SK-N-SH (cell line): ENCODE data around the gene METTL1.

Source experiments
- CTCF ChIP-seq: fragments of 200-600 bp; sonication (generic); IDR thresholded peaks from 2 replicates; pipeline ENCODE4 v1.6.1; 2017; ENCODE audit warnings: antibody characterized with exemption, mild to moderate bottlenecking, moderate library complexity
- EP300 ChIP-seq, 2 experiments: IDR thresholded peaks; 2 replicates each; pipeline versions ENCODE4 v1.4.0 to v1.6.1; 2012; ENCODE audit warnings: borderline replicate concordance in 1 of 2, low read depth in 1 of 2, low read length in 1 of 2
- FOSL2 ChIP-seq: IDR thresholded peaks from 2 replicates; pipeline ENCODE4 v1.4.0; 2012; ENCODE audit warnings: low read depth, mild to moderate bottlenecking, moderate library complexity, borderline replicate concordance
- IRF3 ChIP-seq: fragments of 150-350 bp; IDR thresholded peaks from 2 replicates; pipeline ENCODE4 v1.6.1; 2016; ENCODE audit warnings: mild to moderate bottlenecking, low read depth, low read length
- NRF1 ChIP-seq: IDR thresholded peaks from 2 replicates; pipeline ENCODE4 v1.6.1; 2012; ENCODE audit warnings: low read depth, mild to moderate bottlenecking, low read length
- POLR2AphosphoS5 ChIP-seq: IDR thresholded peaks from 2 replicates; pipeline ENCODE4 v1.6.1; 2012; ENCODE audit warnings: low read depth, low read length
- SMC3 ChIP-seq: IDR thresholded peaks from 2 replicates; pipeline ENCODE4 v1.6.1; 2012; ENCODE audit warnings: low read depth, low read length, improper control_type of control experiment
- TAF1 ChIP-seq: IDR thresholded peaks from 2 replicates; pipeline ENCODE4 v1.6.1; 2012; ENCODE audit warnings: low read depth, mild to moderate bottlenecking, low read length, moderate library complexity, borderline replicate concordance
- TCF12 ChIP-seq: IDR thresholded peaks from 2 replicates; pipeline ENCODE4 v1.4.0; 2012
- USF2 ChIP-seq: fragments of 150-350 bp; IDR thresholded peaks from 2 replicates; pipeline ENCODE4 v1.6.1; 2017; ENCODE audit warnings: antibody characterized with exemption, low read length, low read depth, borderline replicate concordance

GRCh38 chr12:57726151-57726883 lies 45.6 kb downstream of the METTL1 start:
- no peak for TF ChIP-seq IRF3
- peak; percentile 50; the same call in 1 of the 2 replicates for TF ChIP-seq TAF1
- TF ChIP-seq CTCF = peak; percentile 86
- peak; percentile 44 for TF ChIP-seq POLR2AphosphoS5
- TF ChIP-seq USF2 = no peak
- no peak for TF ChIP-seq TCF12
- no peak for TF ChIP-seq FOSL2
- TF ChIP-seq NRF1 = no peak
- peak; percentile 28; the same call in 1 of the 2 replicates for TF ChIP-seq SMC3
- TF ChIP-seq EP300 (IDR thresholded peaks at IDR 0.05; ENCODE audit: borderline replicate concordance in 1 of 2, low read depth in 1 of 2, low read length in 1 of 2) = no peak
